HG03095 (cell line): Measurements from ENCODE around the gene TNIK.
A peak's percentile ranks its signal among the peaks of the same experiment; 100 is the strongest.
"Not testable (repeated sequence)": the region's sequence is repeated elsewhere in the genome, so short reads cannot be mapped to it uniquely, and the experiment has no call there.

Source experiments
- ATAC-seq: cut with Tn5 transposase; IDR thresholded peaks from one replicate; pipeline ENCODE4 v1.9.1; 2021; ENCODE audit warnings: moderate library complexity; ENCODE audit not compliant: unreplicated experiment

The TNIK gene

GRCh38 chr3:171366738-171367137 is 93.5 kb downstream of the TNIK start:
- not testable (repeated sequence) for ATAC-seq

- ATAC-seq, result no peak
Measured at GRCh38 chr3:171366043-171366442, 94.2 kb downstream of the TNIK start.

- ATAC-seq, result no peak
Measured at GRCh38 chr3:171365489-171365888, 94.7 kb downstream of the TNIK start.

- ATAC-seq, result no peak
Measured at GRCh38 chr3:171364500-171364899, 95.7 kb downstream of the TNIK start.

- ATAC-seq, result no peak
Measured at GRCh38 chr3:171363202-171363601, 97.0 kb downstream of the TNIK start.

GRCh38 chr3:171362575-171362974 is 97.6 kb downstream of the TNIK start:
- ATAC-seq, result no peak

- no peak for ATAC-seq
Measured at GRCh38 chr3:171358881-171359198, 101.4 kb downstream of the TNIK start.

GRCh38 chr3:171358181-171358880 is 101.9 kb downstream of the TNIK start:
- ATAC-seq, result no peak

GRCh38 chr3:171357721-171358120 is 102.5 kb downstream of the TNIK start:
- ATAC-seq, result no peak

GRCh38 chr3:171356251-171356650 is 104.0 kb downstream of the TNIK start:
- ATAC-seq, result no peak

GRCh38 chr3:171354706-171355582 is 105.3 kb downstream of the TNIK start:
- no peak for ATAC-seq

- no peak for ATAC-seq
Measured at GRCh38 chr3:171354049-171354705, 106.0 kb downstream of the TNIK start.

- ATAC-seq, result no peak
Measured at GRCh38 chr3:171353423-171353822, 106.8 kb downstream of the TNIK start.

GRCh38 chr3:171352387-171352935 is 107.7 kb downstream of the TNIK start:
- ATAC-seq, result no peak

GRCh38 chr3:171351676-171352075 is 108.5 kb downstream of the TNIK start:
- no peak for ATAC-seq

- ATAC-seq, result no peak
Measured at GRCh38 chr3:171350364-171350763, 109.8 kb downstream of the TNIK start.

GRCh38 chr3:171349392-171349791 is 110.8 kb downstream of the TNIK start:
- no peak for ATAC-seq

GRCh38 chr3:171348121-171348520 is 112.1 kb downstream of the TNIK start:
- ATAC-seq, result peak; percentile 5

- peak; percentile 67 for ATAC-seq
Measured at GRCh38 chr3:171347301-171348039, 112.7 kb downstream of the TNIK start.

- ATAC-seq, result no peak
Measured at GRCh38 chr3:171346582-171347300, 113.5 kb downstream of the TNIK start.
